NB4 (cell line): ENCODE results near the gene RASSF3.

Experiments used
- DNase-seq: peaks from one replicate; pipeline ENCODE4 v3.0.0; 2010; ENCODE audit warnings: low read depth
- H3K4me3 ChIP-seq: one replicate; pipeline ENCODE4 v1.5.1; 2011; ENCODE audit warnings: mild to moderate bottlenecking, low read depth, low read length, moderate library complexity
- MAX ChIP-seq: IDR thresholded peaks from 2 replicates; pipeline ENCODE4 v1.6.1; 2011; ENCODE audit warnings: low read depth, low read length
- MYC ChIP-seq: IDR thresholded peaks from 2 replicates; pipeline ENCODE4 v1.6.1; 2011; ENCODE audit warnings: low read depth, low read length
- POLR2A ChIP-seq: IDR thresholded peaks from 2 replicates; pipeline ENCODE4 v1.6.1; 2011; ENCODE audit warnings: mild to moderate bottlenecking; ENCODE audit not compliant: insufficient read length; ENCODE audit errors: extremely low read depth
- TF ChIP-seq, protein P1 (sequence below): IDR thresholded peaks from one replicate; pipeline ENCODE4 v1.5.1; 2012; ENCODE audit warnings: low read depth, low read length

The RASSF3 gene

GRCh38 chr12:64737539-64737938 is 127.2 kb downstream of the RASSF3 start:
- TF ChIP-seq, protein P1, sequence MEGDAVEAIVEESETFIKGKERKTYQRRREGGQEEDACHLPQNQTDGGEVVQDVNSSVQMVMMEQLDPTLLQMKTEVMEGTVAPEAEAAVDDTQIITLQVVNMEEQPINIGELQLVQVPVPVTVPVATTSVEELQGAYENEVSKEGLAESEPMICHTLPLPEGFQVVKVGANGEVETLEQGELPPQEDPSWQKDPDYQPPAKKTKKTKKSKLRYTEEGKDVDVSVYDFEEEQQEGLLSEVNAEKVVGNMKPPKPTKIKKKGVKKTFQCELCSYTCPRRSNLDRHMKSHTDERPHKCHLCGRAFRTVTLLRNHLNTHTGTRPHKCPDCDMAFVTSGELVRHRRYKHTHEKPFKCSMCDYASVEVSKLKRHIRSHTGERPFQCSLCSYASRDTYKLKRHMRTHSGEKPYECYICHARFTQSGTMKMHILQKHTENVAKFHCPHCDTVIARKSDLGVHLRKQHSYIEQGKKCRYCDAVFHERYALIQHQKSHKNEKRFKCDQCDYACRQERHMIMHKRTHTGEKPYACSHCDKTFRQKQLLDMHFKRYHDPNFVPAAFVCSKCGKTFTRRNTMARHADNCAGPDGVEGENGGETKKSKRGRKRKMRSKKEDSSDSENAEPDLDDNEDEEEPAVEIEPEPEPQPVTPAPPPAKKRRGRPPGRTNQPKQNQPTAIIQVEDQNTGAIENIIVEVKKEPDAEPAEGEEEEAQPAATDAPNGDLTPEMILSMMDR: no peak
- TF ChIP-seq MAX: no peak
- TF ChIP-seq MYC: no peak
- no peak for TF ChIP-seq POLR2A
- H3K4me3 ChIP-seq: no peak overlapping the region
- no peak for DNase-seq

GRCh38 chr12:64739778-64740177 is 129.5 kb downstream of the RASSF3 start:
- peak; percentile 76 for DNase-seq
- no peak overlapping the region for H3K4me3 ChIP-seq
- TF ChIP-seq MYC (peak; percentile 44; the same call in 1 of the 2 replicates), POLR2A (no peak), MAX (no peak)
- TF ChIP-seq, protein P1: no peak

GRCh38 chr12:64740646-64741045 is 130.4 kb downstream of the RASSF3 start:
- H3K4me3 ChIP-seq: no peak overlapping the region
- TF ChIP-seq MYC: no peak
- TF ChIP-seq MAX: no peak
- TF ChIP-seq POLR2A: no peak
- TF ChIP-seq, protein P1: no peak
- DNase-seq: peak; percentile 53

GRCh38 chr12:64742416-64742815 is 132.1 kb downstream of the RASSF3 start:
- TF ChIP-seq POLR2A (no peak), MYC (no peak), MAX (no peak)
- TF ChIP-seq, protein P1: no peak
- H3K4me3 ChIP-seq: no peak overlapping the region
- no peak for DNase-seq

GRCh38 chr12:64743206-64743605 is 132.9 kb downstream of the RASSF3 start:
- TF ChIP-seq, protein P1: no peak
- no peak for TF ChIP-seq POLR2A
- TF ChIP-seq MYC: no peak
- TF ChIP-seq MAX: no peak
- no peak overlapping the region for H3K4me3 ChIP-seq
- no peak for DNase-seq
